ENCODE data around the gene RFPL3.

RFPL3 gene

GRCh38 chr22:32375678-32376450 lies 18.2 kb downstream of the RFPL3 start:
- no peak for TF ChIP-seq CTCF (conservative IDR thresholded peaks at IDR 0.05; ENCODE audit: low read depth, low read length)
- no peak for DNase-seq (ENCODE audit: low read depth)
- no peak overlapping the region for H3K4me3 ChIP-seq (ENCODE audit: low read length)

- no peak overlapping the region for H3K4me3 ChIP-seq (ENCODE audit: low read length)
- DNase-seq (ENCODE audit: low read depth) = no peak
- no peak for TF ChIP-seq CTCF (conservative IDR thresholded peaks at IDR 0.05; ENCODE audit: low read depth, low read length)
Observed at GRCh38 chr22:32376681-32377080, 19.0 kb downstream of the RFPL3 start.

- TF ChIP-seq CTCF (conservative IDR thresholded peaks at IDR 0.05; ENCODE audit: low read depth, low read length) = peak; percentile 79
- H3K4me3 ChIP-seq (ENCODE audit: low read length) = no peak overlapping the region
- DNase-seq (ENCODE audit: low read depth) = no peak
Observed at GRCh38 chr22:32378707-32379272, 21.1 kb downstream of the RFPL3 start.

- H3K4me3 ChIP-seq (ENCODE audit: low read length) = no peak overlapping the region
- no peak for TF ChIP-seq CTCF (conservative IDR thresholded peaks at IDR 0.05; ENCODE audit: low read depth, low read length)
- no peak for DNase-seq (ENCODE audit: low read depth)
Observed at GRCh38 chr22:32380991-32381390, 23.3 kb downstream of the RFPL3 start.

GRCh38 chr22:32385681-32386080 lies 28.0 kb downstream of the RFPL3 start:
- H3K4me3 ChIP-seq (ENCODE audit: low read length) = no peak overlapping the region
- no peak for DNase-seq (ENCODE audit: low read depth)
- no peak for TF ChIP-seq CTCF (conservative IDR thresholded peaks at IDR 0.05; ENCODE audit: low read depth, low read length)

GRCh38 chr22:32389685-32390084 lies 32.0 kb downstream of the RFPL3 start:
- DNase-seq (ENCODE audit: low read depth) = no peak
- TF ChIP-seq CTCF (conservative IDR thresholded peaks at IDR 0.05; ENCODE audit: low read depth, low read length) = peak; percentile 61
- no peak overlapping the region for H3K4me3 ChIP-seq (ENCODE audit: low read length)

GRCh38 chr22:32395107-32395506 lies 37.4 kb downstream of the RFPL3 start:
- no peak for DNase-seq (ENCODE audit: low read depth)
- TF ChIP-seq CTCF (conservative IDR thresholded peaks at IDR 0.05; ENCODE audit: low read depth, low read length) = no peak
- no peak overlapping the region for H3K4me3 ChIP-seq (ENCODE audit: low read length)
